GM18870 (cell line): Measurements from ENCODE around the gene ARAP1.

Source experiments
- ATAC-seq: cut with Tn5 transposase; IDR thresholded peaks from one replicate; pipeline ENCODE4 v1.9.1; 2021; ENCODE audit warnings: moderate library complexity; ENCODE audit not compliant: unreplicated experiment

Gene ARAP1

GRCh38 chr11:72725724-72726028 lies 26.5 kb downstream of the ARAP1 start:
- no peak for ATAC-seq

- no peak for ATAC-seq
Measured at GRCh38 chr11:72724851-72725723, 27.1 kb downstream of the ARAP1 start.

- ATAC-seq: no peak
Measured at GRCh38 chr11:72724021-72724551, 28.1 kb downstream of the ARAP1 start.

GRCh38 chr11:72723508-72723907 lies 28.7 kb downstream of the ARAP1 start:
- ATAC-seq: no peak

GRCh38 chr11:72722050-72722748 lies 30.0 kb downstream of the ARAP1 start:
- ATAC-seq: peak; percentile 58

GRCh38 chr11:72721689-72722049 lies 30.5 kb downstream of the ARAP1 start:
- ATAC-seq: no peak

GRCh38 chr11:72721276-72721675 lies 30.9 kb downstream of the ARAP1 start:
- no peak for ATAC-seq

GRCh38 chr11:72720784-72721183 lies 31.4 kb downstream of the ARAP1 start:
- ATAC-seq: no peak

- ATAC-seq: no peak
Measured at GRCh38 chr11:72720047-72720446, 32.2 kb downstream of the ARAP1 start.

- ATAC-seq: no peak
Measured at GRCh38 chr11:72719551-72719950, 32.7 kb downstream of the ARAP1 start.

GRCh38 chr11:72719144-72719543 lies 33.1 kb downstream of the ARAP1 start:
- no peak for ATAC-seq

GRCh38 chr11:72718101-72718501 lies 34.1 kb downstream of the ARAP1 start:
- ATAC-seq: no peak

- no peak for ATAC-seq
Measured at GRCh38 chr11:72716788-72717435, 35.3 kb downstream of the ARAP1 start.

GRCh38 chr11:72716290-72716689 lies 35.9 kb downstream of the ARAP1 start:
- ATAC-seq: no peak

GRCh38 chr11:72712841-72713240 lies 39.4 kb downstream of the ARAP1 start:
- no peak for ATAC-seq

GRCh38 chr11:72712168-72712751 lies 39.9 kb downstream of the ARAP1 start:
- ATAC-seq: no peak

GRCh38 chr11:72711141-72711540 lies 41.1 kb downstream of the ARAP1 start:
- no peak for ATAC-seq

GRCh38 chr11:72710278-72710677 lies 41.9 kb downstream of the ARAP1 start:
- ATAC-seq: no peak

- ATAC-seq: no peak
Measured at GRCh38 chr11:72709478-72710238, 42.5 kb downstream of the ARAP1 start.

GRCh38 chr11:72707032-72707431 lies 45.2 kb downstream of the ARAP1 start:
- ATAC-seq: no peak

GRCh38 chr11:72706579-72706978 lies 45.6 kb downstream of the ARAP1 start:
- no peak for ATAC-seq
